Measurements from ENCODE around the gene FAM149A. TPM values are rescaled to one million over a fixed set of nuclear protein-coding genes. Genes with fewer than 3 reads are reported as not detected.

FAM149A gene
- total RNA-seq, 1 donor from 2014 or later = 1.2 TPM

DNA sequence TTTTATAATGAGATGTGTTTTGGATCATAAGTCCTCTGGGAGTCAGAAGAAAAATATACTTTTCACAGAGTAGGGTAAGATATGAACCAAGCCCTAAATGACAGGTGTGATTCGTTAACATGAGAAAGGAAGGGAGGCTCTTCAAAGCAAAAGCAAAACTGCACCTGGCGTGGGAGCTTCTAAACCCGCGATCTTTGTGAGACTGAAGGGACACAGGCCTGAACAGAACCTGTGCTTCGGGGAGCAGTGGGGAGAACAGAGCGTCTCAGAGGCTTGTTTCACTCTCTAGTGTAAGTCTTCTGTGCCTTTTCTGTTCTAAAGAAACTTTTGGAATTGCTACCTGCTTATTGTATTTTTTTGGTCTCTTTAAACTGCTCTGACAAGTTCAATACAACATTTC, 56.6 kb downstream of the FAM149A start:
- Histone ChIP-seq H3K4me3 (ENCODE audit: insufficient read depth, low read depth, low read length) (no peak overlapping the region), H4K20me1 (ENCODE audit: insufficient read depth, low read length) (no peaks in the 10 kb centered on the region), H3K4me1 (ENCODE audit: insufficient read depth, low read length) (no peaks in the 10 kb centered on the region), H3K27ac (ENCODE audit: low read depth, low read length) (no peak overlapping the region), H3K9ac (ENCODE audit: low read length) (no peak overlapping the region), H2AFZ (ENCODE audit: low read depth, low read length) (no peak overlapping the region), H3K4me2 (ENCODE audit: low read length) (no peak overlapping the region), H3K79me2 (ENCODE audit: insufficient read depth, low read length) (no peaks in the 10 kb centered on the region), H3K36me3 (ENCODE audit: insufficient read depth, low read length) (no peaks in the 10 kb centered on the region), H3K9me3 (ENCODE audit: insufficient read depth, low read depth, low read length) (no peaks in the 10 kb centered on the region), H3K27me3 (ENCODE audit: insufficient read depth, low read length) (no peaks in the 10 kb centered on the region)
- no peaks in the 10 kb centered on the region for H3K4me1 Mint-ChIP-seq (ENCODE audit: low read depth, unreplicated experiment)
- peaks cover 19% of the 10 kb centered on the region for H3K27me3 Mint-ChIP-seq (ENCODE audit: low read depth, unreplicated experiment)
- no peak for TF ChIP-seq EZH2 (IDR thresholded peaks at IDR 0.05; ENCODE audit: insufficient read depth, low read length)
- H3K36me3 Mint-ChIP-seq (ENCODE audit: low read depth, unreplicated experiment) = no peaks in the 10 kb centered on the region
- no peak for FAIRE-seq
- H3K27ac Mint-ChIP-seq (ENCODE audit: unreplicated experiment) = no peak overlapping the region
- no peak for DNase-seq (ENCODE audit: low read depth)
- H3K4me3 Mint-ChIP-seq (ENCODE audit: unreplicated experiment) = no peak overlapping the region
- H3K9me3 Mint-ChIP-seq (ENCODE audit: unreplicated experiment) = no peaks in the 10 kb centered on the region

DNA sequence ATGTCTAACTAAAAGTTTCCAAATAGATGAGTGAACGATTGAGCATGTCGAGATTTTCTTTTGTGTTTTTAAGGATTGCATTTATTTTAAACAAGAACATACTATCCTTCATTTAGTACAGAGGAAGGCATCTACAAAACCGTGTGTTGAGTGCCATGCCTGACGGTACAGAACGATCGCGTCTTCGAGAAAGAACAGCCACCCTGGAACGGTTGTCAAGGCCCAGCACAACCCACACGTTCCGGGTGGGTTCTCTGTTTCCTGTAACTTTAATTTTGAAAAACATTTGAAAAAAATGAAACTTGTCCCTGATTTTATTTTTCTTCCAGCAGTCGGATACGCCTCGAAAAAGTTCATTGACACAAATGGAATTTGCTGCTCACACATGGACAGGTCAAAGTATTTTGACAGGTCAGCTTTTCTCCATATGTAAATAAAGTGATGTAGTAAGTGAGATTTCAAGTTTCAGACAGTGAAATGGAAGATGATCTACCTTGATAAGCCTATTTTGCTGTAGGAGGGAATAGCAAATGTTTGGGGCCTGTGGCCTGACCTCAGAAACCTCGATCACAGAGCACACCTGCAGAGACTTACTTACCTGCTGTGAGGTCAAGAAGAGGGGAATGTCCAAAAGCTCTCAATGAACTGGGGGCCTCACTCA, 62.5 kb downstream of the FAM149A start:
- Histone ChIP-seq H3K4me2 (ENCODE audit: low read length) (no peak overlapping the region), H3K9ac (ENCODE audit: low read length) (no peak overlapping the region), H3K4me1 (ENCODE audit: insufficient read depth, low read length) (no peaks in the 10 kb centered on the region), H4K20me1 (ENCODE audit: insufficient read depth, low read length) (no peaks in the 10 kb centered on the region), H2AFZ (ENCODE audit: low read depth, low read length) (no peak overlapping the region), H3K27me3 (ENCODE audit: insufficient read depth, low read length) (no peaks in the 10 kb centered on the region), H3K36me3 (ENCODE audit: insufficient read depth, low read length) (no peaks in the 10 kb centered on the region), H3K4me3 (ENCODE audit: insufficient read depth, low read depth, low read length) (no peak overlapping the region), H3K9me3 (ENCODE audit: insufficient read depth, low read depth, low read length) (no peaks in the 10 kb centered on the region), H3K79me2 (ENCODE audit: insufficient read depth, low read length) (no peaks in the 10 kb centered on the region), H3K27ac (ENCODE audit: low read depth, low read length) (no peak overlapping the region)
- no peak overlapping the region for H3K4me3 Mint-ChIP-seq (ENCODE audit: unreplicated experiment)
- no peak overlapping the region for H3K27ac Mint-ChIP-seq (ENCODE audit: unreplicated experiment)
- H3K36me3 Mint-ChIP-seq (ENCODE audit: low read depth, unreplicated experiment) = no peaks in the 10 kb centered on the region
- peaks cover 2% of the 10 kb centered on the region for H3K9me3 Mint-ChIP-seq (ENCODE audit: unreplicated experiment)
- FAIRE-seq (no peak), DNase-seq (ENCODE audit: low read depth) (no peak)
- TF ChIP-seq, protein P1, sequence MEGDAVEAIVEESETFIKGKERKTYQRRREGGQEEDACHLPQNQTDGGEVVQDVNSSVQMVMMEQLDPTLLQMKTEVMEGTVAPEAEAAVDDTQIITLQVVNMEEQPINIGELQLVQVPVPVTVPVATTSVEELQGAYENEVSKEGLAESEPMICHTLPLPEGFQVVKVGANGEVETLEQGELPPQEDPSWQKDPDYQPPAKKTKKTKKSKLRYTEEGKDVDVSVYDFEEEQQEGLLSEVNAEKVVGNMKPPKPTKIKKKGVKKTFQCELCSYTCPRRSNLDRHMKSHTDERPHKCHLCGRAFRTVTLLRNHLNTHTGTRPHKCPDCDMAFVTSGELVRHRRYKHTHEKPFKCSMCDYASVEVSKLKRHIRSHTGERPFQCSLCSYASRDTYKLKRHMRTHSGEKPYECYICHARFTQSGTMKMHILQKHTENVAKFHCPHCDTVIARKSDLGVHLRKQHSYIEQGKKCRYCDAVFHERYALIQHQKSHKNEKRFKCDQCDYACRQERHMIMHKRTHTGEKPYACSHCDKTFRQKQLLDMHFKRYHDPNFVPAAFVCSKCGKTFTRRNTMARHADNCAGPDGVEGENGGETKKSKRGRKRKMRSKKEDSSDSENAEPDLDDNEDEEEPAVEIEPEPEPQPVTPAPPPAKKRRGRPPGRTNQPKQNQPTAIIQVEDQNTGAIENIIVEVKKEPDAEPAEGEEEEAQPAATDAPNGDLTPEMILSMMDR (IDR thresholded peaks at IDR 0.05; ENCODE audit: insufficient read depth, low read depth, low read length) = no peak
- no peak for TF ChIP-seq EZH2 (IDR thresholded peaks at IDR 0.05; ENCODE audit: insufficient read depth, low read length)
- H3K4me1 Mint-ChIP-seq (ENCODE audit: low read depth, unreplicated experiment) = no peaks in the 10 kb centered on the region
- H3K27me3 Mint-ChIP-seq (ENCODE audit: low read depth, unreplicated experiment) = peaks cover 21% of the 10 kb centered on the region

DNA sequence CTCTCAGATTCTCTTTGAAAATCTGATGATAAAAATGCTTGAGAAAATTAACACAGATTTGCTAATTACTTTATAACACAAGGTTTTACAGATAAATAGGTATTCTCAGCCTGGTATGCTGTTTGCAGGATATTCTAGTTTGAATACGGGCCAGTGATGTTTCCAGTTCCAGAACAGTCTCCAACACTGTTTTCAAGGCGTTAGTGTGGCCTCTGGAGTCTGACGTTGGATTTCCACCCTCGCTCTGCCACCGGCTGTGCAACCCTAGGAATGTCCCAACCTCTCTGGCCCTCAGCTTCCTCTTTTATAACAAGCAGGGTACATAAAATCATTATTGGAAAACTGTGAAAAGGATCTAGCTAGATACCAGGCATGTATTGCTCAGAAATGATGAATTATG, 63.1 kb downstream of the FAM149A start:
- H3K36me3 ChIP-seq (ENCODE audit: insufficient read depth, low read length) = no peaks in the 10 kb centered on the region
- DNase-seq (ENCODE audit: low read depth) (no peak), FAIRE-seq (no peak)
- H3K4me3 ChIP-seq (ENCODE audit: insufficient read depth, low read depth, low read length) = no peak overlapping the region
- TF ChIP-seq, protein P1 (IDR thresholded peaks at IDR 0.05; ENCODE audit: insufficient read depth, low read depth, low read length) = no peak
- no peak for TF ChIP-seq EZH2 (IDR thresholded peaks at IDR 0.05; ENCODE audit: insufficient read depth, low read length)
- H3K79me2 ChIP-seq (ENCODE audit: insufficient read depth, low read length) = no peaks in the 10 kb centered on the region
- Mint-ChIP-seq H3K36me3 (ENCODE audit: low read depth, unreplicated experiment) (no peaks in the 10 kb centered on the region), H3K27me3 (ENCODE audit: low read depth, unreplicated experiment) (peaks cover 14% of the 10 kb centered on the region), H3K9me3 (ENCODE audit: unreplicated experiment) (peaks cover 2% of the 10 kb centered on the region), H3K4me1 (ENCODE audit: low read depth, unreplicated experiment) (no peaks in the 10 kb centered on the region), H3K27ac (ENCODE audit: unreplicated experiment) (no peak overlapping the region), H3K4me3 (ENCODE audit: unreplicated experiment) (no peak overlapping the region)
- H3K4me1 ChIP-seq (ENCODE audit: insufficient read depth, low read length) = no peaks in the 10 kb centered on the region
- no peak overlapping the region for H3K4me2 ChIP-seq (ENCODE audit: low read length)
- H3K9ac ChIP-seq (ENCODE audit: low read length) = no peak overlapping the region
- H4K20me1 ChIP-seq (ENCODE audit: insufficient read depth, low read length) = no peaks in the 10 kb centered on the region
- H3K27ac ChIP-seq (ENCODE audit: low read depth, low read length) = no peak overlapping the region
- H3K27me3 ChIP-seq (ENCODE audit: insufficient read depth, low read length) = no peaks in the 10 kb centered on the region
- H2AFZ ChIP-seq (ENCODE audit: low read depth, low read length) = no peak overlapping the region
- H3K9me3 ChIP-seq (ENCODE audit: insufficient read depth, low read depth, low read length) = no peaks in the 10 kb centered on the region
